Measurements from ENCODE around the gene DPM2.
A peak's percentile ranks its signal among the peaks of the same experiment; 100 is the strongest.

DPM2 gene

DNA sequence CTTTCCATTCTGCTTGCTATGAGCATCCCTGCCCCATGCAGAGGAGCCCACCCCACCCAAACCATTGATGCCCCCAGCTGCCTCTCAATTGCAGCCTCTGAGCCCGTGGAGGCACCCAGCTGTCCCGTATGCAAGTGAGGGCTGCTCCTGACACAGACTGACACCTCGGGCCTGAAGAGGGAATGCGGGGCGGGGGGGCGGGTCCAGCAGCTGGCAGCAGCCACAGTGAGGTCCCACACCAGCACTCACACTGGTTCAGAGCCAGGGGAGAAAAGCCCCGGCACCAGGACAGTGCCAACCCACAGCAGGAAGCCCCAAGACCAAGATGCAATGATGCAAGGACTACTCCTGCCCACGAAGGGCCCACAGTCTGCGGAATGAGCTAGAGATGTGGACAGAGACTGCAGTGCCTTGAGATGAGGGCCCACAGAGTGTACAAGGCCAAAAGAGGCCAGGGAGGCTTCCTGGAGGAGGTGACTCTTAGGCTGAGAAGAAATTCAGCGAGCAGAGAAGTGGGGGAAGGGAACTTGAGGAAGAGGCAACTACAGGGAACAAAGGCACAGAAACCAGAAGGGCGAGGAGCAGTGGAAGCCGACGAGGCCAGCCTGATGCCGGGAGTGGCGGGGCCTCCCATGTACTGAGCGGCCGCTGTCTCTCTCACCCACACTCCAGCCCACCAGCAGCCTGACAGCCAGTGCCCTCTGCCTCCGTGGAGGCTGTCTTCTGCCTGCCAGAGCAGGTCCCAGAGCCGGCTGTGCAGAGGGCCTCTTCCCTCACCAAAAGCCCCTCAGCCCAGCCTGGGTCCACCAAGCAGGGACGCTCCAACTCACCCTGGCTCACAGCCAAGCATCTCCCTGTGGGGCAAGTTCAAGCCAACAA is 33.9 kb upstream of the DPM2 start:
- no peak for DNase-seq (ENCODE audit: low read depth)
- TF ChIP-seq, protein P1, sequence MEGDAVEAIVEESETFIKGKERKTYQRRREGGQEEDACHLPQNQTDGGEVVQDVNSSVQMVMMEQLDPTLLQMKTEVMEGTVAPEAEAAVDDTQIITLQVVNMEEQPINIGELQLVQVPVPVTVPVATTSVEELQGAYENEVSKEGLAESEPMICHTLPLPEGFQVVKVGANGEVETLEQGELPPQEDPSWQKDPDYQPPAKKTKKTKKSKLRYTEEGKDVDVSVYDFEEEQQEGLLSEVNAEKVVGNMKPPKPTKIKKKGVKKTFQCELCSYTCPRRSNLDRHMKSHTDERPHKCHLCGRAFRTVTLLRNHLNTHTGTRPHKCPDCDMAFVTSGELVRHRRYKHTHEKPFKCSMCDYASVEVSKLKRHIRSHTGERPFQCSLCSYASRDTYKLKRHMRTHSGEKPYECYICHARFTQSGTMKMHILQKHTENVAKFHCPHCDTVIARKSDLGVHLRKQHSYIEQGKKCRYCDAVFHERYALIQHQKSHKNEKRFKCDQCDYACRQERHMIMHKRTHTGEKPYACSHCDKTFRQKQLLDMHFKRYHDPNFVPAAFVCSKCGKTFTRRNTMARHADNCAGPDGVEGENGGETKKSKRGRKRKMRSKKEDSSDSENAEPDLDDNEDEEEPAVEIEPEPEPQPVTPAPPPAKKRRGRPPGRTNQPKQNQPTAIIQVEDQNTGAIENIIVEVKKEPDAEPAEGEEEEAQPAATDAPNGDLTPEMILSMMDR (conservative IDR thresholded peaks at IDR 0.05; ENCODE audit: low read depth, low read length) = no peak
- no peak overlapping the region for H3K4me3 ChIP-seq (ENCODE audit: low read length)

DNA sequence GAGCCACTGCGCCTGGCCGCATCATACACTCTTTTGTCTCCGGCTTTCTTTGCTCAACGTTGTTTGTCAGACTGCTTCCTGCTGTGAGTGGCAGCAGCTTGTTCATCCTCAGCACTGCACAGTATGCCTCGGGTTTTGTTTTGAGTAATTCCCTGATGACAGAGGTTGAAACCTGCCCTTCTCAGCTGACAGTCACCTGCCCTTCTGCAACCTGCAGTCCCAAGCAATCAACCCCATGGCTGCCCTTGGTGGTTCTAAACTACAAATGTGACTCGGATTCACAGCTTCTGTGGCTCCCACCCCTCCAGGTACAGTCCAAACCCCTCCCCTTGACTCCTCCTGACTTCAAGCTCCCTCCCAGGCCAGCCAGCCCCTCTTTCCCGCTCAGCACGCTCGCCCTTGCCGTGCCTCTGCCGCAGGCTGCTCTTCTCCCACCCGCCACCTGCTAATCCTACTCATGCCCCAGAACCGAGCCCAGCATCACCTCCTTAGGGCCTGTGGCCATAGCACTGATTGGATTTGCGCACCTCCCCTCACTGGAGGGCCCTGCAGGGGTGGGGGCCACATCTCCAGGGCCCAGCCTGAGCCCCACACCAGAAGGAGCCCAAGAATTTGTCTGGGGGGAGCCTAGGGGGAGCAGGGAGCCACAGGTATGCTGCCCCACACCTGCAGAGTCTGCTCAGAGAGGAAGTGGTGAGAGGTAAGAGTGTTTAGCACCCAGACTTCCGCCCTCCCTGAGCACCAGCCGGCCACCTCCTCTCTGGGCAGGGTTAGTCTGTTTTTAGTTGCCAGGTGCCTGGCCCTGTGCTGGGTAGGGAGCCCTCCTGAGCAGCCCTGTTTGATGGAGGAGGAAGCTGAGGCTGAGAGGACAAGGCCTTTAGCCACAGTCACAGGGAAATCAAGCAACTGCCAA is 33.0 kb upstream of the DPM2 start:
- TF ChIP-seq, protein P1 (conservative IDR thresholded peaks at IDR 0.05; ENCODE audit: low read depth, low read length) = no peak
- DNase-seq (ENCODE audit: low read depth) = no peak

DNA sequence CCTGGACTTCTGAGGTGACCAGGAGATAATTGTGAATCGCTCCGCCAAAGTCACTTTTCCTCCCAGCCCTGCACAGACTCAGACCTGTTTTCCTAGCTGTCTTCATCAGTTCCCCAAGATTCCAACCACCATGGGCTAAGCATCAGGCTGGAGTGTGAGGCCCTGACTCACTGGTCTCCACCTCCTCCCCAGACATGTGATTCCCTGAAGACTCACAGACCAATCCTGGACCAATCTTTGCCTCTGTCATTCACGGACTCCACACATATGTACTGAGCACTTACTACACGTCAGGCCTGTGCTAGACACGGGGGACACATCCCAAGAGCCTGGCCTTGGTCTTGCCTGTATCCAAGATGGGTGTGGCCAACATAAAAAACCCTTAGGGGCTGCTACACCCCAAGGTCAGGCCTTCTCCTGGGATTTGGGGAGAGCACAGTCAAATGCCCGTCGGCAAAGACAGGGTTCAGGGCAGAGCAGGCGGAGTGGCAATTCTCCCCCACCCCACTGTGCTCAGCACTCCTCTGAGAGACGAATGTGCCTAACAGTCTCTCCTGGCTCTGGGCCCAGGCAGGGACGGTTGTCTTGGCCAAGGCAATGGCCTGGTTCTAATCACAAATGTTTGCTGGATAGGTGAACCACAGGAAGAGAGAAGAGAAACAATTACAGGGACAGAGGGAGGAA is 31.2 kb upstream of the DPM2 start:
- peak; percentile 85 for DNase-seq (ENCODE audit: low read depth)
- no peak overlapping the region for H3K4me3 ChIP-seq (ENCODE audit: low read length)
- TF ChIP-seq, protein P1 (conservative IDR thresholded peaks at IDR 0.05; ENCODE audit: low read depth, low read length) = no peak

More for the DNA sequence above, 33.0 kb upstream of the DPM2 start:
- no peak overlapping the region for H3K4me3 ChIP-seq (ENCODE audit: low read length)

DNA sequence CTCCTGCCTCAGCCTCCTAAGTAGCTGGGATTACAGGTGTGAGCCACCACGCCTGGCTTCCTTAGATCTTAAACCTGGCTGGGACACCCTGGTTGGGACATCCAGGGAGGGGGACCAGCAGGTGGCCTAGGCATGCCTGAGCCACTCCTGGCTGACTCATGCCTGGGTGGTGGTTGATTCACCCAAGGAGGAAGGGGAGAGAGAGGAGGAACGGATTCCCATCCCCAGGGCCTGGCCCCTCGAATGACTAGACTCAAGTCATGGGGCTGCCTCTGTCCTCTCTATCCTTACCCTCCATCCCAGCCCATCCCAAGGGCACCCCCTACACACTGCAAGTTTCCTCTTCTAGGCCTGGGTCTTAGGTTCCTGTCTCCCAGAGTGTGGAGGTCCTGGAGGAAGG is 30.4 kb upstream of the DPM2 start:
- no peak overlapping the region for H3K4me3 ChIP-seq (ENCODE audit: low read length)
- TF ChIP-seq, protein P1 (conservative IDR thresholded peaks at IDR 0.05; ENCODE audit: low read depth, low read length) = peak; percentile 11
- DNase-seq (ENCODE audit: low read depth) = no peak

DNA sequence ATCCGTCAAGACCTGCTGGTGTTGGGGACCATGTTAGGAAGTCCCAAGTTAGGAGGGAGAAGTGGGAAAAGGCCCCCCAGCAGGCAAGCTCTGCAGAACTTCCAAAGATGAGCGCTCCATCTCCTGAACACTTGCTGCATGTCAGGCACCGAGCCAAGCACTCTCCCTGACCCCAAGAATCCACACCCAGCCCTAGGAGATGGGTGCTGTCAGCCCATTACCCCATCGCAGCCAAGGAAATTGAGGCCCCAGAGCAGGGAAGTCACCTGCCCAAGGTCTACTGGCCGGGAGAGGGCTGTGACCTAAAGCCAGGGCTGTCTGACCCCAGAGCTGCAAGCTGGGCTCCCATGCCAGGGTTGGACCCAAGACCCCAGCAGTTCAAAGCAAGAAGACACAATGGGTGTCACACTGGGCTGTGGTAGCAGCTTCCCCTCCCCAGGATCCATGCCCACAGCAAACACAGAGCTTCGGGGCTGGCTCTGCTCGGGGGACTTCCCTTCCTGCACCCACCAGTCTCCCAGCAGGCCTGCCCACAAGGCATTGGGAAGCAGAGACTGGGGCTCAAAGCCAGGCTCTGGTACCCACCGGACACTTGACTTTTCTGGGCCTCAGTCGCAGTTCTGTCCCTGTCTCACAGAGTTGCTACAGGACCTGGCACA is 29.6 kb upstream of the DPM2 start:
- TF ChIP-seq, protein P1 (conservative IDR thresholded peaks at IDR 0.05; ENCODE audit: low read depth, low read length) = no peak
- H3K4me3 ChIP-seq (ENCODE audit: low read length) = no peak overlapping the region
- no peak for DNase-seq (ENCODE audit: low read depth)

DNA sequence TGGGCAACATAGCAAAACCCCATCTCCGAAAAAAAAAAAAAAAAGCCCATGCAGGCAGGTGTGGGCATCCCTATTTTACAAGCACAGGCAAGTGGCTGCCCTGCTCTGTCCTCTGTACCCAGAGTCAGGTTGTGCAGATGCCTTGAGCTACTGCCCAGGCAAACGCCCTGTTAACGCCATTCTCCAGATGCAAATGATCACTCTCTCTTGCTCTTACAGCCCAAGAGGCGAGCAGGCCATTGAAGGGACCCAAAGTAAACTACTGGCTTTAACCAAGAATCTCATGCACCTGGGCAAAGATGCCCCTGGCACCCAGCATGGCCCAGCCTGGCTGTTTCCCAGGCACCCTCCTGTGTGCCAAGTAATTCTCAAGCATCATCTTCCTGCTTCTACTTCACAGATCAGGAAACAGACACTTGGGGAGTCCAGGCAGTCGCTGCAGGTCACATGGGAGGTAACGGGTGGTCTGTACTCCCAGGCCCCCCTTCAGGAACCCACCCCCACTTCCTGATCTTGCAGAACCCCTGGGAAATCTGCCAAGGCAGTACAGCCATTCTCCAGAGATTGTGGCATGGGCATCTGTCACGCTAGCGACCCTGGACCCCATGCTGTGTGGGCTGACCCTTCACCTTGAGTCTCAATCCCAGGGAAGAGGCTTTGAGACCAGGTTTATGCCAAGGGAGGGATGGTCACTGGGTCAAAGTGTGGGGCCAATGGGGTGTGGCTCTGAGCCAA is 28.9 kb upstream of the DPM2 start:
- DNase-seq (ENCODE audit: low read depth) = no peak
- TF ChIP-seq, protein P1 (conservative IDR thresholded peaks at IDR 0.05; ENCODE audit: low read depth, low read length) = no peak
- no peak overlapping the region for H3K4me3 ChIP-seq (ENCODE audit: low read length)

Measured in retinal pigment epithelial cell (primary cell).